ENCODE results near the gene HAS3. TPM values are rescaled to one million over a fixed set of nuclear protein-coding genes. Genes with fewer than 3 reads are reported as not detected.

The HAS3 gene
- total RNA-seq, 1 donor from 2014 or later, result 58.9 TPM

DNA sequence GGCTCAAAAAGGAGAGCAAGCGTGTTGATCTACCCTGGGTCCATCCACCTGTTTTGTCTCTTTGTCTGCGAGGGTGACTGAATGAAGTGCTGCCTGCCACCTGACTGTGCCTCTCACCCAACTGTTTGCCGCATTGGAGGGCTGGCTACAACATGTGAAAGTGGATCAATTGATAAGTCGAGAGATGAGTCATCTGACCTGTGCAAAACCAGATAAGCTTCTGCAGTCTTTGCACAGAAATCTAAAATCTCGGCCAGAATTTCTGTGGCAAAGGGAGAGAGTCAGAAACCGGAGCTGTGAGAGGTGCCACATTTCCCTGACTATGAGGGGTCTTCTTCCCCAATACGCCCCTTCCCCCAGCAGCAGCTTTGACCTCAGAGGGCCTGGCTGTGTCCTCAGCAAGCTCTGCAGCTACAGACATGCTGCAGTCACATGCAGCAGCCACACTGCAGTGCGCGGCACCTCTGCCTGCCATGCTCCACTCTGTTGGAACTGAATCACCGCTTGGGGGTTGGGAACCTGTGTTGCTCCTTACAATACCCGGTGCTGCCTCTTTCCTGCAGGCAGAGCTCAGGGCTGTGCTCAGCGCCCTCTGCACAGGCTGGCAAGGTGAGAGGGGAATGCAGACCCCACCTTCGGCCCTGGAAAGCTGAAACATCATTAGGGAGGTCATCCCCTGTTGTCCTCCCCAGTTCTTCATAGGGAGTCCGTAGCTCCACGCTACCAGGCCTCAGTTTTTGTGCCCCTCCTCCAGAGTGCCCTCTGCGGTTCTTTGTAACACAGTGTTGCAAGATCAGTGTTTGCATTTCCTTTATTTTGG lies 16.2 kb upstream of the HAS3 start:
- DNase-seq (ENCODE audit: low spot score), result peak; percentile 67

GRCh38 chr16:69093974-69094373 lies 11.5 kb upstream of the HAS3 start:
- no peak for DNase-seq (ENCODE audit: low spot score)

GRCh38 chr16:69094501-69094900 lies 11.0 kb upstream of the HAS3 start:
- DNase-seq (ENCODE audit: low spot score), result no peak

DNA sequence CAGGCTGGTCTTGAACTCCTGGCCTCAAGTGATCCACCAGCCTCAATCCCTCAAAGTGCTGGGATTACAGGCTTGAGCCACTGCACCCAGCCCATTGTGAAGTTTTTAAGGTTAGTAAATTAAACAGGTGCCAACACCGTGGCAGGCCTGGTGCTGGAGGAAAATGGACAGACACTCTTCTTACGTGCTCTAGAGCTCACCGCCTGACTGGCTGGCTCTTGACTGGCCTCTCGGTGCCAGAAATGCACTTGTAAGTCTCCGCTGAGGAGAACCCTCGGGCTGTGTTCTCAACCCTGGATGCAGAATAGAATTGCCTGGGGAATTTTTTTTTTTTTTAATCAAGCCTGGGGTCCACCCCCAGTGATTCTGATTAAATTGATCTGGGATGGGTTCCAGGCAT lies 10.3 kb upstream of the HAS3 start:
- no peak for DNase-seq (ENCODE audit: low spot score)

- no peak for DNase-seq (ENCODE audit: low spot score)
These were observed 5.3 kb upstream of the HAS3 start for GRCh38 chr16:69100071-69100691.

GRCh38 chr16:69106491-69107315 lies 1.2 kb downstream of the HAS3 start:
- no peak for DNase-seq (ENCODE audit: low spot score)

- no peak for DNase-seq (ENCODE audit: low spot score)
These were observed 2.0 kb downstream of the HAS3 start for GRCh38 chr16:69107316-69107962.

- DNase-seq (ENCODE audit: low spot score), result no peak
These were observed 2.8 kb downstream of the HAS3 start for GRCh38 chr16:69108064-69108904.

GRCh38 chr16:69108905-69109252 lies 3.4 kb downstream of the HAS3 start:
- no peak for DNase-seq (ENCODE audit: low spot score)

- DNase-seq (ENCODE audit: low spot score), result no peak
These were observed 4.2 kb downstream of the HAS3 start for GRCh38 chr16:69109486-69110270.

DNA sequence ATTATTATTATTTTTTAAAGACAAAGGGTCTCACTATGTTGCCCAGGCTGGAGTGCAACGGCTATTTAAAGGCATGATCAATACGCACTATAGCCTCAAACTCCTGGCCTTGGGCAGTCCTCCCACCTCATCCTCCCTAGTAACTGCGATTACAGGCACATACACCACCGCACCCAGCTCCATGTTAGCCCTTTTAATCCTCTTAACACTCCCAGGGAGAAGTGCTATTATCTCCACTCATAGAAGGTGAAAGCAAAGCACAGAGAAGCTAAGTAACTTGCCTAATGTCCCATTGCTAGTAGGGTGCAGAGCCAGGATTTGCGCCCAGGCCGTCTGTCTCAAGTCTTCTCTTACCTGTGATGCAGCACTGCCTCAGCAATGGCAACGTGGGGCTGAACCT lies 5.0 kb downstream of the HAS3 start:
- DNase-seq (ENCODE audit: low spot score), result no peak

DNA sequence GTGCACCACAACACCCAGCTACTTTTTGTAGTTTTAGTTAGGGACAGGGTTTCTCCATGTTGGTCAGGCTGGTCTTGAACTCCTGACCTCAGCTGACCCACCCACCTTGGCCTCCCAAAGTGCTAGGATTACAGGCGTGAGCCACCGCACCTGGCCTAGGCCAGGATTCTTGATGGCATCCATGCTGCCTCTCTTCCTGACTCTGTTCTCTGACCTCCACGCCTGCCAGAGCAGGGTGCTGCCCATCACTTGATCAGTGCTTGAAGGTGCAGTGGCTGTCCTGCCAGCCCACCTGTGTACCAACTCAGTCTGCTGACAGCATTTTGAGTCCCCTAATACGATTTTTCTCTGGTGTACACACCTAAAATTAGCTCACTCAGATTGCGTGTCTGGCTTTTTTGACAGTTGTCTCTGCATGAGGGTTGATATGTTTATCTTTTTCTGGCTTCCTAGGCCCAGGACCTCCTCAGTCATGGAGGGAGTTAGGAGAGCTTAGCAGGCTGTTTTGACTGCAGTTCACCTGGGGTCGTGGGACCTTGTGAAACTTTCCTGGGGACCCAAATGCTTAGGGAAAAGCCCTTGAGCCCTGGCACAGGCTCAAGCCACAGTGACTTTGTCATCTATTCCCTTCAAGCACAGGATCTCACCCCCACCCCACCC lies 5.9 kb downstream of the HAS3 start:
- DNase-seq (ENCODE audit: low spot score), result no peak

DNA sequence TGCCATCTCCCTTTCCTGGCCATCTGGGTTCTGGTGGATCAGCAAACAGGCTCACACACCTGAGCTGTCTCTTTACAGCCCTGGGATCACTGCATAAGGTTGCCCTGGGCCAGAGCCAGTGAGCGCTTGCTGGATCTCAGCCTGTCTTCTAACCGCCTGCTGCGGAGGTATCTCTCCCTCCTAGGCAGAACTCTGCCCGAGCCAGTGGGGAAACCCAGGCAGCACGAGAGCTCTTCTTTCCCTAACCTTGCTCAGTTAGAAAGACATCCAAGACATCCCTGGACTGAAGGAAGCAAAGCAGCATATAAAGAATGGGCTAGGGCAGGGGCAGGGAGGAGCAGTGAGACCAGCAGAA lies 6.4 kb downstream of the HAS3 start:
- DNase-seq (ENCODE audit: low spot score), result no peak

- DNase-seq (ENCODE audit: low spot score), result no peak
These were observed 7.1 kb downstream of the HAS3 start for GRCh38 chr16:69112285-69113129.

- no peak for DNase-seq (ENCODE audit: low spot score)
These were observed 7.8 kb downstream of the HAS3 start for GRCh38 chr16:69113216-69113615.

DNA sequence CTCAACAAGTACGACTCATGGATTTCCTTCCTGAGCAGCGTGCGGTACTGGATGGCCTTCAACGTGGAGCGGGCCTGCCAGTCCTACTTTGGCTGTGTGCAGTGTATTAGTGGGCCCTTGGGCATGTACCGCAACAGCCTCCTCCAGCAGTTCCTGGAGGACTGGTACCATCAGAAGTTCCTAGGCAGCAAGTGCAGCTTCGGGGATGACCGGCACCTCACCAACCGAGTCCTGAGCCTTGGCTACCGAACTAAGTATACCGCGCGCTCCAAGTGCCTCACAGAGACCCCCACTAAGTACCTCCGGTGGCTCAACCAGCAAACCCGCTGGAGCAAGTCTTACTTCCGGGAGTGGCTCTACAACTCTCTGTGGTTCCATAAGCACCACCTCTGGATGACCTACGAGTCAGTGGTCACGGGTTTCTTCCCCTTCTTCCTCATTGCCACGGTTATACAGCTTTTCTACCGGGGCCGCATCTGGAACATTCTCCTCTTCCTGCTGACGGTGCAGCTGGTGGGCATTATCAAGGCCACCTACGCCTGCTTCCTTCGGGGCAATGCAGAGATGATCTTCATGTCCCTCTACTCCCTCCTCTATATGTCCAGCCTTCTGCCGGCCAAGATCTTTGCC lies 9.0 kb downstream of the HAS3 start:
- DNase-seq (ENCODE audit: low spot score), result no peak

- DNase-seq (ENCODE audit: low spot score), result no peak
These were observed 9.5 kb downstream of the HAS3 start for GRCh38 chr16:69114976-69115355.

GRCh38 chr16:69115361-69115760 lies 9.9 kb downstream of the HAS3 start:
- no peak for DNase-seq (ENCODE audit: low spot score)

- no peak for DNase-seq (ENCODE audit: low spot score)
These were observed 10.4 kb downstream of the HAS3 start for GRCh38 chr16:69115837-69116236.
